ENCODE data around the gene HNF4A. TPM values are rescaled to one million over a fixed set of nuclear protein-coding genes. Genes with fewer than 3 reads are reported as not detected.

The HNF4A gene
- total and polyA plus RNA-seq, 2 of the 13 experiments (the other 11 are each of a cell fraction or from before 2014, with no cell fraction given) = 80.9 to 169 TPM

- TF ChIP-seq ZNF770 (CRISPR knock-in tag; IDR thresholded peaks at IDR 0.05) (0 out of 2 replicates have a peak, but pooled peaks have one; percentile 19), BHLHE40 (IDR thresholded peaks at IDR 0.05; ENCODE audit: low read length) (peak; percentile 27; the same call in 1 of the 2 replicates), SOX5 (CRISPR knock-in tag; IDR thresholded peaks at IDR 0.05; ENCODE audit: borderline replicate concordance) (no peak), RBM22 (optimal IDR thresholded peaks at IDR 0.05; ENCODE audit: low read length) (peak; percentile 84), ZNF784 (CRISPR knock-in tag; IDR thresholded peaks at IDR 0.05; ENCODE audit: borderline replicate concordance) (peak; percentile 40; the same call in 1 of the 2 replicates), MAX (IDR thresholded peaks at IDR 0.05) (peak; percentile 25; the same call in 1 of the 2 replicates), GATAD2A (CRISPR knock-in tag; IDR thresholded peaks at IDR 0.05) (peak; percentile 71), KMT2A (CRISPR knock-in tag; IDR thresholded peaks at IDR 0.05) (peak; percentile 30; the same call in 1 of the 2 replicates), CBX5 (CRISPR knock-in tag; IDR thresholded peaks at IDR 0.05; ENCODE audit: borderline replicate concordance) (peak; percentile 56; the same call in 1 of the 2 replicates), MTA3 (CRISPR knock-in tag; IDR thresholded peaks at IDR 0.05) (no peak), ZBTB33 (CRISPR knock-in tag; IDR thresholded peaks at IDR 0.05) (0 out of 2 replicates have a peak, but pooled peaks have one; percentile 21), SPEN (CRISPR knock-in tag; IDR thresholded peaks at IDR 0.05; ENCODE audit: low read depth) (0 out of 2 replicates have a peak, but pooled peaks have one; percentile 15), DNMT3B (CRISPR knock-in tag; conservative IDR thresholded peaks at IDR 0.05) (0 out of 2 replicates have a peak, but pooled peaks have one; percentile 53), HDAC2 (CRISPR knock-in tag; IDR thresholded peaks at IDR 0.05) (peak; percentile 62; the same call in 1 of the 2 replicates), SP1 (IDR thresholded peaks at IDR 0.05) (no peak), SP1 (CRISPR knock-in tag; IDR thresholded peaks at IDR 0.05) (0 out of 2 replicates have a peak, but pooled peaks have one; percentile 31), THRA (CRISPR knock-in tag; IDR thresholded peaks at IDR 0.05; ENCODE audit: borderline replicate concordance) (peak; percentile 56; the same call in 1 of the 2 replicates), MIXL1 (CRISPR knock-in tag; IDR thresholded peaks at IDR 0.05) (peak; percentile 81; the same call in 1 of the 2 replicates), HOXA5 (CRISPR knock-in tag; IDR thresholded peaks at IDR 0.05) (0 out of 2 replicates have a peak, but pooled peaks have one; percentile 15), GABPA (IDR thresholded peaks at IDR 0.05; ENCODE audit: low read depth, low read length) (no peak), GABPA (CRISPR knock-in tag; IDR thresholded peaks at IDR 0.05; ENCODE audit: low read depth) (no peak), FOXK1 (CRISPR knock-in tag; IDR thresholded peaks at IDR 0.05; ENCODE audit: borderline replicate concordance, low read depth) (peak; percentile 24; the same call in 1 of the 2 replicates), SMC3 (IDR thresholded peaks at IDR 0.05; ENCODE audit: low read length) (peak; percentile 98), ARNT2 (CRISPR knock-in tag; IDR thresholded peaks at IDR 0.05; ENCODE audit: low read depth) (0 out of 2 replicates have a peak, but pooled peaks have one; percentile 49), MED1 (CRISPR knock-in tag; IDR thresholded peaks at IDR 0.05) (peak; percentile 54; the same call in 1 of the 2 replicates), ZNF274 (CRISPR knock-in tag; IDR thresholded peaks at IDR 0.05) (0 out of 2 replicates have a peak, but pooled peaks have one; percentile 53)
Observed at GRCh38 chr20:44384423-44385027, 29.0 kb downstream of the HNF4A start (continued).
